Fibroblast of upper back skin (primary cell): ENCODE measurements around the gene COL15A1.

Experiments used
- DNase-seq: peaks from one replicate; pipeline ENCODE4 v3.0.0-alpha.2; 2013

The COL15A1 gene

DNA sequence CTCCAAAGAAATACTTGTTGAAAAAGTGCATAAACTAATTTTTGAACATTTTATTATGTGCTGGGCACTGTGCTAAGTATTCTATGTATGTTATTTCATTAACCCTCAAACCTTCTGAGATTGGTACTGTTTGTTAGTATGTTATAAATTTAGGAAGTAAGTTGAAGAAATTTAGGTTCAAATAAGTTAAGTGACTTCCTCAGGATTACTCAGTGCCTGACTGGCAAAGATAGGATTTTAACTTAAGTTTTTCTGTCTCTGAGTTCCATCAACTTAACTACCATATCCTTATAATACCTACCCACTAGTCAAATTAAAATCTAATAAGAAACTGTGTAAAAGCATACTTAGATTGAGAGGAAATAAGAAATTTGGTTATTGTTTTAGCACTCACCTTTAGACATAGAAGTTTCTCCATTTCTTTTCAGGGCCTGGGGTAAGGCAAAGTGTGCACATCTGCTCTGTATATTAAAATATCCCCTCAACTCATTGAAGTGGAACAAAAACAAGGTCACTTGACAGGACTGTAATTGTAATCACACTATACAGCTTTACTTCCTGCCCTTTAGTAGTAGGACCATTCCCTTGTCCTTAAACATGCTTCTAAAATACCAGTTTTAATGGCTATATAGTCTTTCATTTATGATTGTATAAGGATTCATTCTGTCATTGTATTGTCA lies 176.4 kb downstream of the COL15A1 start:
- no peak for DNase-seq
